ENCODE results near the gene PXDN.

Gene PXDN

GRCh38 chr2:1607236-1607920 is 136.9 kb downstream of the PXDN start:
- no peak for DNase-seq

DNA sequence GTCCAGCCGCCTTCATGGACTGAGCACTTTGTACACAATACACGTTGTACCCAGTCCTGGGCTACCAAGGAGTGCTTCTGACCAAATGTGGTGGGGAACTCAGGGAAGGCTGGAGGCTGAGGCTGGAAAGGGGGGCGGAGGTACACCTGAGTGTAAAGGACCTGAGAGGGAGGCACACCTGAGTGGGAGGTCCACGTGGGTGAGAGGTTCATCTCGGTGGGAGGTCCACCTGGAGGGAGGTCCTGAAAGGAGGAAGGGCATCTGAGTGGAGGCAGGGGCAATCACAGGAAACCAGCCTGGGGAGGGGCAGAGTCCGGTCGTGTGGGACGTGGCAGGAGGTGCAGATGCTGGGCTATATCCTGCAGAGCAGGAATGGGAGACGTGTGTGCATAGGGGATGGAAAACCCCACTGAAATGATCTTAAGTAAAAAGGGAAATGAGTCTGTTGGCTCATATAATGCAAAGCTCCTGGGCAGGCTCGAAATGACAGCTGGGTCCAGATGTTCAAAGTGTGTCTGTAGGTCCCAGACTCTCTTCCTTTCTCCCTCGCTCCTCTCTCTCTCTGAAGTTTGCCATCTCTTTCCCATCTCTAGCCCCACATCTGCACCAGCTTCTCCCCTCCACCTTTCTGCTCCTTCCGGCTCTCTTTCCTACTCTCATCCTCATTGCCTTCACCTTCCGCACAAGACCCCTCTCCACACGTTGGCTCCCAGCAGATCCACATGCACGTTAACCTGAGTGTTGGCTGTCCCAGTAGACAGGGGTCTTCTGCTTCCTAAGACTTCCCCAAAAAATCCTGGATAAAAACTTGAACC is 137.7 kb downstream of the PXDN start:
- no peak for DNase-seq

GRCh38 chr2:1606046-1606400 is 138.3 kb downstream of the PXDN start:
- no peak for DNase-seq

DNA sequence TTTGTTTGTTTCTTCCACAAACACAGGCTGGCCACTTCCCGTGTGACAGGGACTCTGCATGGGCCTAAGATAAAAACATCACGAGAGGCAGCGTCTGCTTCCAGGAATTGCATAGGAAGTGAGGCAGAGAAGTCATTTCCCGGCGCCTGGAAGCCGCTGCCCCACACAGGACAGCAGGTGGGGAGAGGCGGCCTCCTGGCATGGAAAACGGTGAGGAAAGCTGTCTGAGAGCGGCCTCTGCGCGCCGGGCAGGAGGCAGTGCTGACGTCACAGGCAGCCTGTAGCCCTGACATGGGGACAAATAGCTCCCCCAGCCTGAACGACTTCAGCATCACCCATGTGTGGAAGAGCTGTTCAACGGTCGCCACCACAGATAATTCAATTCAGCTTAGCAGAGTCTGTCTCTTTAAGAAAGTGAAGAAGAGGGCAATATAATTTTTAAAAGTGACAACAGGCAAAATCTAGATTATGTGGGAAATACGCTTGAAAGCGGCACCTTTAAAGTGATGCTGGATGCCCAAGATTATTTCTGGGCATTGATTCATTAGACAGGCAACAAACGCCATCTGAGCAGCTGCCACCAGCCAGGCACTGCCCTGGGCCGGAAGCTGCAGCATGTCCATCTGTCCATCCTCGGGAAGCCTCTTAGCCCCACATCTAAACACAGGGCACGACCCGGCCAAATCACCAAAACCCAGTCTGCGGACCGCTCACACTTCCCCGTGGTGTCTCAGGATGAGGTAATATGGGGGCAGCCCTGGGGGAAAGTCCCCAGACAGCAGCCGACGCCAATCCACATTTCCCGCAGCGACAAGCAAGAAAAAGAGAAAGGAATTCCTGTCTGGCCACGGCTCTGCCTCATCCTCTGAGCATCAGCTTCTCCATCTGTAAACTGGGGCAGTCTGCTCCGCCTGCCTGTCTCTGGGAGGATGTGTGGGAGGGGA is 138.9 kb downstream of the PXDN start:
- no peak for DNase-seq

GRCh38 chr2:1603521-1603920 is 140.8 kb downstream of the PXDN start:
- DNase-seq = no peak

DNA sequence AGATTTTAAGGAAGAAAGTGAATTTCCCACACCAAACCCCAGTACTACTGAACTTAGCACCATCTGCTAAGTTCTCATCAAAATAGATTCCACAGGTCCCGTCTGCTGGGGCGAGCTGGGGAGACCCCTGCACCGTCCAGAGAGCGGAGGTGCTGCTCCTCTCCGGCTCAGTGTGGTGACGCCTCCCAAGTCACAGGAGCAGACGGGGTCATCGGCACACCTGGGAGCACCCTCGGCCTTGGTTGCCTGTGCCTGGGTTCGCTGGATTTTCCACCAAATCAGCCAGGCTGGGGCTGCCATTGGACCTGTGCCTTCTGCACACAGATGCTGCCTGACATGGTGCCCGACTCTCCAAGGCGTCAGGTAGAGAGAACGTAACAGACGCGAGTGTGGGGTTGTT is 141.3 kb downstream of the PXDN start:
- DNase-seq = no peak

DNA sequence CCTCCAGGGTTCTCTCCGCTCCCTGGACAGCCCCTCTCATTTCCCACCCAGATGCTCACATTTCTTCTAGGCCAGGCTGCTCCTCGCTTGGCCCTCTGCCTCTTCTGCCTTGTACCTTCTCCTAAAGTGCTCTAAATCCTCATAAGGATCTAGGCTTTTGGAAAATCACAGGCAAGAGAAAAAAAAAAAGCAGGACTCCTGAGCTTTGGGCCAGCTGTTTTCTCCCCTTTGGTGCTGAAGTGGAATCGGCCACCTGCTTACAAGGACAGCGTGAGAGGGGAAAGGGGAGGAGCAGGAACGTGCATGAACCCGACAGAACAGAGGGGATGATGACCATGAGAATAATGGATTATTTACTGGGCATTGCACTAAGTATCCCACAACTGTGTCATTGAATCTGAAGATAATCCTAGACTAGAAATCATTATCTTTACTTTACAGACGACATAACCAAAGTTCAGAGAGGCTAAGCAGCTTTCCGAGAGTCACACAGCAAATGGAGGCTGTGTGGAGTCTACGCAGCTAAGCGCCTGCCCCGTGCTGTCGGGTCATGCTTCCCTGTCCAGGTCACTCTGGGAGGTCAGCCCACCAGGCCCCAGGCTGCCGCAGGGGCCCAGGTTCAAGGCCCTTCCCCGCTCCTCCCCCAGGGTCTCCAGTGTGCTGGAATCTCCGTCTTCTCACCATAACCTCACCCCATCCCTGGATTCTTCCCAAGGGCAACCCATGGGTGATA is 141.9 kb downstream of the PXDN start:
- no peak for DNase-seq

- no peak for DNase-seq
Measured at GRCh38 chr2:1601471-1602277, 142.6 kb downstream of the PXDN start.

- DNase-seq = no peak
Measured at GRCh38 chr2:1601067-1601412, 143.3 kb downstream of the PXDN start.

DNA sequence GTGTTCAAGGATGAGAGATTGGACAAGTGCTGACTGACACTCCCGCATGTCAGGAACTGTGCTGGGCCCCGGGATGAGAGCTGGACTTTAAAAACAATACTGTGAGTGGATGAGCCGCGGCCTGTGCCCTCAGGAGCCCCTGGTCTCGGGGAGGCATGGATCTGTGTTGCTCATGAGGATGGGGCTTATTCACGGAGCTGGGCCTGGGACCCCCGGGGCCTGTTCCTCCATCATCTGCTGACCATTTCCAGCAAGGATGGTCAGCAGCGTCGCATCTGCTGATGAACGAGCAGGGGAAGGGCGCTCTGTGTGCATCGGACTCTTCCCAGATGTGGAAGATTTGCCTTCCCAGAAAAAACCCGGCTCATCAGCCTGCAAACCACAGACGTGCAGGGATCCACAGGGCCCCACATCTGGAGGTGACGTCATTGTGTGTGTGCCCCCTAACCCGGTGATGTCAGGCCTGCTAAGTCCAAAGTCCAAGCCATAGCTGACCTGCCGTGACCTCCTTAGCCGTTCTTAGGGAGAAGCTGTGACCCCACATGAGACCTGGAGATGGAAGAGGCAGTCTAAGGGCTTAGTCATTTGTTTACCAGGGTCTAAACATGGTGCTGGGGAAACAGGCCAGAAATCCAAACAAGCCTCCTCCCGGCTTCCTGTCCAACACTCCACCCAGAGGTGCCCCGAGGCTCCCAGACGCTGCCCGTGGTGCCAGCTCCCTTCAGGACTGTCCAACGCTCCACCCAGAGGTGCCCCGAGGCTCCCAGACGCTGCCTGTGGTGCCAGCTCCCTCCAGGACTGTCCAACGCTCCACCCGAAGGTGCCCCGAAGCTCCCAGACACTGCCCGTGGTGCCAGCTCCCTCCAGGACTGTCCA is 143.9 kb downstream of the PXDN start:
- DNase-seq = no peak

- DNase-seq = no peak
Measured at GRCh38 chr2:1599301-1600085, 144.8 kb downstream of the PXDN start.

GRCh38 chr2:1598800-1599199 is 145.5 kb downstream of the PXDN start:
- DNase-seq = no peak

GRCh38 chr2:1598041-1598710 is 146.1 kb downstream of the PXDN start:
- DNase-seq = no peak

- no peak for DNase-seq
Measured at GRCh38 chr2:1595274-1595673, 149.0 kb downstream of the PXDN start.

DNA sequence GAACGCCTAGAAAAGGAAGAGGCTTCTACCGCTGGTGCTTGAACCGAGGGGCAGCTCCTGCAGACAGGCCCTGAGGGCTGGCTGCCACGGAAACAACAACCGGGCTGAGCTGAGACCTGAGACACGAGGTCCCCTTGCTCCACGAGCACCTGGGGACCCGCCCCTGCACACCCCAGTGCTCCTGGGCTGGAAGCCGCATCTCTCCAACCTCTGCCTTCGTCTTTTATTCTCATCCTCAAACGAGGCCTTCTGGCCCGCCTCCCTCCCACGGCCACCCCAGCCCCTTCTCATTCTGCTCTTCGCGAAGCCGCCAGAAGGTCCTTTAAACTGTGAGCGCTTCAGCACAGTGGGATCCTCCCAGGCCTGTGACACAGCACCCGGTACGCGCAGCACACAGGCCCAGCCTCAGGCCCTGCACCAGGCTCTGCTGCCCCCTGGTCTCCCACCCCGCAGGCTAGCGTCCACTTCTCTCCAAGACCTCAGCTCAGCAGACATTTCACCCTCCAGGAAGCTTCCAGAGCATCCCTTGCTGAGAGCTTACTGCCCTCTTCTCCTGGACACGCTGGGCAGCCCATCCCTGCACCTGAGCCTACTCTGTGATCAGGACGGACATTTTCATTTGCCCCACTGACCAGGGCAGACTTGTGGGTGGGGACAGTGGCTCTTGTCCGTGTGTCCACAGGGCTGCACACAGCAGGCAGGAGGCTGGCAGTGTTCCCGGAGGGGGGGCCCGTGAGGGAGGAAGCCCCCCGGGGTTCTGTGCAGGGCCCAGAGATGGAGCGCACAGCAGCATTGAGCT is 149.7 kb downstream of the PXDN start:
- DNase-seq = no peak

GRCh38 chr2:1594123-1594372 is 150.3 kb downstream of the PXDN start:
- DNase-seq = no peak

- no peak for DNase-seq
Measured at GRCh38 chr2:1593371-1594122, 150.8 kb downstream of the PXDN start.
